ENCODE results near the gene CA5A.

DNA sequence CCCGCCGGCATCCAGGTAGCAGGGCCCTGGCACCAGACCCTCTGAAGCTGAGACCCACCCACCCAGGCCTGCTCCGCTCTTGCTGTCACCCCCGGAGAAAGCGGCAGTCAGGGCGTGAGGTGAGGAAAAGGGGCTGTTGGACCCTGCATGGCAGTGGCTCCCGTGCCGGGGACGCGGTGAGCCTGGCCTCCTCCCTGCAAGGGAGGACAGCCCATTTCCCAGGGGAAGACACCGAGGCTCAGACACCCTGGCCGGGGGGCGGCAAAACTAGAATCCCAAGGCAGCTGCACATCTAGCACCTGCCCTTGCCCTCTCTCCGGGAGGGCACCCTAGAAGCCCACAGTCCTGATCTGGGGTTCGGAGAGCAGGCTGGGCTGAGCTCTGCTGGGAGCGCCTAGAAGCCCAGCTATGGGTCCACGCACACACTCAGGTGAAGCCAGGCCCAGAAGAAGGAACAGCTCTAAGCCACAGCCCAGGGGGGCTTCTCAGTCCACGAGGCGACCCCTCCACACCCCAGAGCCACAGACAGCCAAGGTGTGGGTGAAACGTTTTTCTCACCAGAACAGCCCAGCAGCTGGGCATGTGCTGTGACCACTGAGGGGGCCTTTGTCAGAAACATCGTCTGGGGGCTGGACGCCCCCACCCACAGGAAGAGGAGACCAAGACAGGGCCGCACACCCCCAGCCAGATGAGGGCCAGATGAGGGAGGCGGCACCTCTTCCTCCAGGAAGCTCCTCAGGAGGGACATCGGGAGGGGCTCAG, 89.4 kb downstream of the CA5A start:
- no peak for TF ChIP-seq POLR2A (IDR thresholded peaks at IDR 0.05)
- no peak for TF ChIP-seq CTCF (IDR thresholded peaks at IDR 0.05)
- no peak for TF ChIP-seq EP300 (IDR thresholded peaks at IDR 0.05)
